ENCODE measurements around the gene AOC3.
"Not testable (repeated sequence)": the region's sequence is repeated elsewhere in the genome, so short reads cannot be mapped to it uniquely, and the experiment has no call there.

Gene AOC3

GRCh38 chr17:42872251-42872965 lies 21.4 kb downstream of the AOC3 start:
- no peak overlapping the region for H3K4me3 ChIP-seq (ENCODE audit: low read depth, low read length)
- no peak for DNase-seq (ENCODE audit: low read depth)
- no peak for TF ChIP-seq CTCF (IDR thresholded peaks at IDR 0.05; ENCODE audit: low read depth, low read length, missing control alignments)

GRCh38 chr17:42873315-42873714 lies 22.3 kb downstream of the AOC3 start:
- no peak for TF ChIP-seq CTCF (IDR thresholded peaks at IDR 0.05; ENCODE audit: low read depth, low read length, missing control alignments)

GRCh38 chr17:42873932-42874695 lies 23.1 kb downstream of the AOC3 start:
- H3K4me3 ChIP-seq (ENCODE audit: low read depth, low read length); DNase-seq (ENCODE audit: low read depth): not testable (repeated sequence)

More at GRCh38 chr17:42873315-42873714, 22.3 kb downstream of the AOC3 start:
- no peak for DNase-seq (ENCODE audit: low read depth)
- H3K4me3 ChIP-seq (ENCODE audit: low read depth, low read length): no peak overlapping the region

- DNase-seq (ENCODE audit: low read depth): no peak
- TF ChIP-seq CTCF (IDR thresholded peaks at IDR 0.05; ENCODE audit: low read depth, low read length, missing control alignments): no peak
- no peak overlapping the region for H3K4me3 ChIP-seq (ENCODE audit: low read depth, low read length)
Observed at GRCh38 chr17:42877037-42877436, 26.0 kb downstream of the AOC3 start.

- TF ChIP-seq CTCF (IDR thresholded peaks at IDR 0.05; ENCODE audit: low read depth, low read length, missing control alignments): no peak
- H3K4me3 ChIP-seq (ENCODE audit: low read depth, low read length): no peak overlapping the region
- DNase-seq (ENCODE audit: low read depth): no peak
Observed at GRCh38 chr17:42878123-42878880, 27.3 kb downstream of the AOC3 start.

- no peak for TF ChIP-seq CTCF (IDR thresholded peaks at IDR 0.05; ENCODE audit: low read depth, low read length, missing control alignments)
- H3K4me3 ChIP-seq (ENCODE audit: low read depth, low read length): no peak overlapping the region
- no peak for DNase-seq (ENCODE audit: low read depth)
Observed at GRCh38 chr17:42878924-42879595, 28.1 kb downstream of the AOC3 start.

GRCh38 chr17:42879596-42879985 lies 28.6 kb downstream of the AOC3 start:
- DNase-seq (ENCODE audit: low read depth): no peak
- TF ChIP-seq CTCF (IDR thresholded peaks at IDR 0.05; ENCODE audit: low read depth, low read length, missing control alignments): no peak

More at GRCh38 chr17:42879596-42879985, 28.6 kb downstream of the AOC3 start:
- no peak overlapping the region for H3K4me3 ChIP-seq (ENCODE audit: low read depth, low read length)
